Measurements from ENCODE around the gene DRC7. TPM values are rescaled to one million over a fixed set of nuclear protein-coding genes. Genes with fewer than 3 reads are reported as not detected.

Gene DRC7
- total RNA-seq, 1 donor from 2014 or later = 0.04 TPM

DNA sequence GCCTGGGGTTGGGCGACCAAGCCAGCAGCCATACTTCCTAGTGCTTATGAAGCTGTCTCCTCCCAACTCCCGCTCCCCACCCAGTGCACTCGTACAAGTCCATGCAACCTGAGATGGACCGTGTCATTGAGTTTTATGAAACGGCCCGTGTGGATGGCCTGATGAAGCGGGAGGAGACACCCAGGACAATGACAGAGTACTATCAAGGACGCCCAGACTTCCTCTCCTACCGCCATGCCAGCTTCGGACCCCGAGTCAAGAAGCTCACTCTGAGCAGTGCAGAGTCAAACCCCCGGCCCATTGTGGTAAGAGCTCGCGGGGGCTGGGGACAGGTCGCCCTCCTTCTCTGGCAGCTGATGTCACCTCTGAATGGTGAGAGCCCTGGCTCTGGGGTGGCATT lies 29.9 kb downstream of the DRC7 start:
- no peak for DNase-seq (ENCODE audit: low read depth)
- TF ChIP-seq, protein P1, sequence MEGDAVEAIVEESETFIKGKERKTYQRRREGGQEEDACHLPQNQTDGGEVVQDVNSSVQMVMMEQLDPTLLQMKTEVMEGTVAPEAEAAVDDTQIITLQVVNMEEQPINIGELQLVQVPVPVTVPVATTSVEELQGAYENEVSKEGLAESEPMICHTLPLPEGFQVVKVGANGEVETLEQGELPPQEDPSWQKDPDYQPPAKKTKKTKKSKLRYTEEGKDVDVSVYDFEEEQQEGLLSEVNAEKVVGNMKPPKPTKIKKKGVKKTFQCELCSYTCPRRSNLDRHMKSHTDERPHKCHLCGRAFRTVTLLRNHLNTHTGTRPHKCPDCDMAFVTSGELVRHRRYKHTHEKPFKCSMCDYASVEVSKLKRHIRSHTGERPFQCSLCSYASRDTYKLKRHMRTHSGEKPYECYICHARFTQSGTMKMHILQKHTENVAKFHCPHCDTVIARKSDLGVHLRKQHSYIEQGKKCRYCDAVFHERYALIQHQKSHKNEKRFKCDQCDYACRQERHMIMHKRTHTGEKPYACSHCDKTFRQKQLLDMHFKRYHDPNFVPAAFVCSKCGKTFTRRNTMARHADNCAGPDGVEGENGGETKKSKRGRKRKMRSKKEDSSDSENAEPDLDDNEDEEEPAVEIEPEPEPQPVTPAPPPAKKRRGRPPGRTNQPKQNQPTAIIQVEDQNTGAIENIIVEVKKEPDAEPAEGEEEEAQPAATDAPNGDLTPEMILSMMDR (IDR thresholded peaks at IDR 0.05; ENCODE audit: insufficient read depth, low read length, poor library complexity, severe bottlenecking) = no peak
- no peak overlapping the region for H3K4me3 ChIP-seq (ENCODE audit: low read depth, low read length)
- H3K27me3 ChIP-seq (ENCODE audit: control insufficient read depth, insufficient read depth, low read length) = no peaks in the 10 kb centered on the region
- H3K36me3 ChIP-seq (ENCODE audit: control insufficient read depth, insufficient read depth, low read length) = no peaks in the 10 kb centered on the region

DNA sequence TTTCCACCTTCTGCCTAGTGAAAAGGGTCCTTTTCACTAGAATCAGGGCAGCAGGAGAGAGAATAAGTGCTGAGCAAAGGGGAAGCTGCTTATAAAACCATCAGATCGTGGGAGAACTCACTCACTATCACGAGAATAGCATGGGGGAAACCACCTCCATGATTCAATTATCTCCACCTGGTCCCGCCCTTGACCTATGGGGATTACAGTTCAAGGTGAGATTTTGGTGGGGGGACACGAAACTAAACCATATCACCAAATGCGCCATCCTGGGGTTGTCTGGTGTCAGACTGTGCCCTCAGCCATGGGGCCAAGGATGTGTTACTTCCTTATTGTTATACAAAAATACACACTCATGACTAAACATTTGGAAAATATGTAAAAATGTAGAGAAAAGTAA lies 30.5 kb downstream of the DRC7 start:
- DNase-seq (ENCODE audit: low read depth) = no peak
- TF ChIP-seq, protein P1 (IDR thresholded peaks at IDR 0.05; ENCODE audit: insufficient read depth, low read length, poor library complexity, severe bottlenecking) = no peak

DNA sequence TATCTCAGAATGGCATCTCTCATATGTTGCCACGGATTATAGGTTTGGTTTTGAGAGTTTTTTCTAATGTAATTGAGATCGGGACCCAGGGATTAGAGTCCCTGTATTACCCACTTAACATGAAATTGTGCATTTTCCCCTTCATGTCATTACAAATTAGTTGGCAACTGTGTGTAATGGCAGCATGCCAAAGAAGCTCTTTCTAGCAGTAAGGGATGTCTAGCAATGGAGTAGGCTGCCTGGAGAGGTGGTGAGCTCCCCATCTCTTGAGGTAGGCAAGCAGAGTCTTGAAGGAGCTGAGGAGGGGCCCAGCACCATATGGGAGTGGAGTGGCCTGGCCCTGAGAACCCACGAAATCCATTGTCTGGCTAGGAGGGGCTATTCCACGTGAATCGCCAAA lies 30.9 kb downstream of the DRC7 start:
- Histone ChIP-seq H3K4me3 (ENCODE audit: low read depth, low read length) (no peak overlapping the region), H3K36me3 (ENCODE audit: control insufficient read depth, insufficient read depth, low read length) (no peaks in the 10 kb centered on the region), H3K27me3 (ENCODE audit: control insufficient read depth, insufficient read depth, low read length) (no peaks in the 10 kb centered on the region)
- no peak for DNase-seq (ENCODE audit: low read depth)
- TF ChIP-seq, protein P1 (IDR thresholded peaks at IDR 0.05; ENCODE audit: insufficient read depth, low read length, poor library complexity, severe bottlenecking) = no peak

More for the DNA sequence above, 30.5 kb downstream of the DRC7 start:
- no peak overlapping the region for H3K4me3 ChIP-seq (ENCODE audit: low read depth, low read length)
- H3K36me3 ChIP-seq (ENCODE audit: control insufficient read depth, insufficient read depth, low read length) = no peaks in the 10 kb centered on the region
- no peaks in the 10 kb centered on the region for H3K27me3 ChIP-seq (ENCODE audit: control insufficient read depth, insufficient read depth, low read length)

DNA sequence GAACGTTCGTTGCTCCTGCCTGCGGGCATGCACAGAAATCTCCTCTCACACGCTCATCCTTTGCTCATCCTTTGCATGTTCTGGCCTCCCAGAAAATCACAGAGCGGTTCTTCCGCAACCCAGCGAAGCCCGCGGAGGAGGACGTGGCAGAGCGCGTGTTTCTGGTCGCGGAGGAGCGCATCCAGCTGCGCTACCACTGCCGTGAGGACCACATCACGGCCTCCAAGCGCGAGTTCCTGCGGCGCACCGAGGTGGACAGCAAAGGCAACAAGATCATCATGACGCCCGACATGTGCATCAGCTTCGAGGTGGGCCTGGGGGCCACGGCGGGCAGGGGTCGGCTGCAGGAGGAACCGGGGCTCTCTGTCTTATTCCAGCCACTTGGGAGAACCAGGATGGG lies 31.4 kb downstream of the DRC7 start:
- TF ChIP-seq, protein P1 (IDR thresholded peaks at IDR 0.05; ENCODE audit: insufficient read depth, low read length, poor library complexity, severe bottlenecking) = no peak
- H3K36me3 ChIP-seq (ENCODE audit: control insufficient read depth, insufficient read depth, low read length) = no peaks in the 10 kb centered on the region
- no peaks in the 10 kb centered on the region for H3K27me3 ChIP-seq (ENCODE audit: control insufficient read depth, insufficient read depth, low read length)
- no peak overlapping the region for H3K4me3 ChIP-seq (ENCODE audit: low read depth, low read length)
- no peak for DNase-seq (ENCODE audit: low read depth)

DNA sequence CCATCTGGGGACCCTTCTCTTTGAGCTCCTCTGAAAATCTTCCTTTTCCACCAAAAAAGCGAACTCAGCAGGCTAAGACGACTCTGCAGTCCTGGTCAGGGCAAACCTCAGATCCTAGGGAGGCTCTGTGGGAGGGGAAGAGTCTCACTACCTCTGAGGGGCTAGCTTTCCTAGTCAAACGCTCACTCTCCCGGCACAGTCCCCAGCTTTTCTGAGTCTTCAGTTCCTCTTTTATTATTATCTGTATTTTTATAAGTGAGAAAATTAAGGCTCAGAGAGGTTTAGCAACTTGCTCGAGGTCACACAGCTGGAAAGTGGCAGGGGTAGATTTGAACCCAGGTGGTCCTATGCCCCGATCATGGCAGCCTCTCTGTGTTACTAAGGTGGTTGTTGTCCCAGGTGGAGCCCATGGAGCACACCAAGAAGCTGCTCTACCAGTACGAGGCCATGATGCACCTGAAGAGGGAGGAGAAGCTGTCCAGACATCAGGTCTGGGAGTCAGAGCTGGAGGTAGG lies 31.9 kb downstream of the DRC7 start:
- TF ChIP-seq, protein P1 (IDR thresholded peaks at IDR 0.05; ENCODE audit: insufficient read depth, low read length, poor library complexity, severe bottlenecking) = no peak
- DNase-seq (ENCODE audit: low read depth) = no peak
- Histone ChIP-seq H3K27me3 (ENCODE audit: control insufficient read depth, insufficient read depth, low read length) (no peaks in the 10 kb centered on the region), H3K36me3 (ENCODE audit: control insufficient read depth, insufficient read depth, low read length) (no peaks in the 10 kb centered on the region), H3K4me3 (ENCODE audit: low read depth, low read length) (no peak overlapping the region)

DNA sequence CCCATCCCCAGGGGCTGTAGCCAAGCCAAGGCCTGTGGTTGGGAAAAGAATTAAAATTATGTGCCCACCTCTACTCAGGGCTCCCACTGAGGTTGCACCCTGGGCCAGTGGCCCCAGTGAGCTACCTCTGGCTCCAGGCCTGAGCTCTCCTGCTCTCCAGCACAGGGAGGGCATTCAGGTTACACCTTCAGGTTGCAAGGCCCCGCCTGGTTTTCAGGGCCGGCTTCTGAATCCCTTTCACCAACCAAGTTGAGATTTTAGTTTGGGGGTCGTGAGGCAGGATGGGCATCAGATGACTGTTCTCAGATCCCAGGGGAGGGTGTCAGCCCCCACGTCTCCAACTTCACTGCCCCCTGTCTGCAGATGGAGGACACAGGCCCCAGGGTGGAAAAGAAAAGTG lies 33.0 kb downstream of the DRC7 start:
- H3K4me3 ChIP-seq (ENCODE audit: low read depth, low read length) = no peak overlapping the region
- no peaks in the 10 kb centered on the region for H3K36me3 ChIP-seq (ENCODE audit: control insufficient read depth, insufficient read depth, low read length)
- TF ChIP-seq, protein P1 (IDR thresholded peaks at IDR 0.05; ENCODE audit: insufficient read depth, low read length, poor library complexity, severe bottlenecking) = no peak
- no peaks in the 10 kb centered on the region for H3K27me3 ChIP-seq (ENCODE audit: control insufficient read depth, insufficient read depth, low read length)
- no peak for DNase-seq (ENCODE audit: low read depth)

Measured in kidney epithelial cell (primary cell).